GM19023 (cell line): Measurements from ENCODE around the gene ATP8A2.

Experiments used
- ATAC-seq: cut with Tn5 transposase; IDR thresholded peaks from one replicate; pipeline ENCODE4 v1.9.1; 2021; ENCODE audit warnings: mild to moderate bottlenecking, moderate library complexity; ENCODE audit not compliant: unreplicated experiment

ATP8A2 gene

DNA sequence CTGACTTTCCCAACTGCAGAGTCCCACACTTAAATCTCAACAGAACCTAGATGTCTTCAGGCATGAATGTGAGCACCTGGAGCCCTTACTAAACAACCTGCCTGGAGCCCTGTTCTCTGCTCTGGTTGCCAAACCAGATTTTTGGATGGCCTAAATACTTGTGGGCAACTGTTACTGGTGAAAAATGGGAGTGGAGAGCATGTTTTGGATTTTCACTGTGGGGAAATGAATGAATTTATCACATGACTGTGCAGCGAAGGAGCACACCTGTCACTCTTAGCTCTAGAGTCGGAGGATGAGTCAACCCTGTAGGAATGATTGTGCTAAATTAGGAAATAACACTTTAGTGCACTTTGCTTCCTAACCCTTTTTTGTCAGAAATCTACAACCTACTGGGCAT, 649.7 kb downstream of the ATP8A2 start:
- ATAC-seq = no peak

DNA sequence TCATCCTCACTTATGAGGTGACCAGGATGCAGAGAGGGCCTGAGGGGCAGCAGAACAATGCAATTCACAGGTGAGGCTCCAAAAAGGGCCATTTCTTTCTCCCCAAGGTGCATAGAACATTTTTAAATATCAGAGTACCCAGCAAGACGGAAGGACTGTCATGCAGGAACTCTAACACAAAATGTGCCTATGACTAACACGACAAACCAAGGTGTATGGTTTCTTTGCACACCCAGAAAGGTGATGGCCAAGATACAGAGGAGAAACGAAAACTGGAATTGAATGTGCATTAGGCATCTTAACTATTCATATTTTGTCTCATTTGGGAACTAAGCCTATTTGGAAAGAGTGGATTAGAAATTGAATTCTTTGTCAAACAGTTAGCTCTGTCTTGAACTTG, 650.2 kb downstream of the ATP8A2 start:
- no peak for ATAC-seq

DNA sequence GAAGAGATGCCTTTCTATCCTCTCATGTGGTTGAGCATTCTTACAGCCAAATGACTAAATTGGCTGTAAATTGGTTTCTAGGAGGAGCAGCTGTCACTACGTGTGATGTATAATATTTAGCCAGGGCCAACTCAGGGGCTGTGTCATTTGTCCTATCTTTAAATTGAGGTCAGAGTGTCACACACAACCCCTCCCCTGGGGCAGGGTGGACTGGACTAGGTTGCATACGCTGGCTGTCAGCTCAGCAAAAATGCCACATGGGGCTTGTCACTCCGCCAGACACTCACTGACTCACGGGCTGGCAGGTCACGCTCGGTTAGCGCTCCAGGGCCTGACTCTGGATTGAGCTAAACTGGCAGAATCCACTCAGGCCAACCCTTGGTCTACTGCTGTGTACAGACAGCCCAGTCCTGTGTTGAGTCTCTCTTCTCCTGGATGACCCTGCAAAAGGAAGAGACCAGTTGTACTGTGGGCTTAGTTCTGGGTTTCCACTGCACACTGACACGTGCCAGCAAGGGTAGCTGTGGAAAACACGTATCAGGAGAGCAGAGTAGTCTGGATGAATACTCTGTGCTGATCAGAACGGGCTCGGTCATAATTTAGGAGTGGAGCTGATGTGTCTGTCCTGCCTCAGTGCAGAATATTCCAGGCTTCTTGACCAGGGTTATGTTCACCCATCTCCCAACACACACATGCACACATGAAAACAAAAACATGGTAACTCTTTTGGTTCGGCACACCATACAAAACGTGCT, 650.9 kb downstream of the ATP8A2 start:
- no peak for ATAC-seq

DNA sequence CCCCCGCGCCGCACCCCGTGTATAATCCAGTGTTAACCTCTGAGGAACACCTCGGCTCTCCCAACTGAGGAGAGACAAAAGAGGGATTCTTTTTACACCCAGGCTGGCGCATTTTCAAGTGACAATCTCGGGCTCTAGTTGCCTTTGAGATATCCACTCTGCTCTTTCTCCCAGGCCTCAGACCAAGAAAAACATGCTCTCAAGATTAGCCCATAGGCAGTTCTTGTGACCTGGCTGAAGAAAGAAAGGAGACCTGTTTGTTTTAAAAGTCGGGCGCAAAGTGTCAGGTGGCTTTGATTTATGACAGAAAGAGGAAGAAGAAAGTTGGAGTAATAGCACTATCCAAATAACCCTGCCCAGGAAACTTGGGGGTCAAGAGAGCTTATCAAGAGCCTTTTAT, 652.8 kb downstream of the ATP8A2 start:
- no peak for ATAC-seq

DNA sequence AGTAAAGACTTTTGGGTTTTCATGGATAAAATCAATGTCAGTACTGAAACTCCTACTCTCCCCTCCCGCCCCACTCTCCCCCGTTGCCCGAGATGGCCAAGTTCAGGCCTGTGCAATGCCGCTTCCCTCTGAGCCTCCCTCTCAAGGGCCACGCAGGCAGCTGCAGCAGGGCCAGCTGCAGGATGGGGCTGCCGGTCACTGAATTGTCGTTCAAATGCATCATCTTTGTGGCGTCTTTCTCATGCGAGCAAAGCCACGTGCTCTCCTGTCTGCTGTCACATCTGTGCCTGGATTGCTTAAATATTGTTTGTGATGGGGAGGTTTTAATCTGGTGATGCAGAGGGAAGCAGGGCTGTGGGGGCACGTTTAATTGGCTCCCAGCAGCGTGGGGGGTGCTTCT, 653.4 kb downstream of the ATP8A2 start:
- no peak for ATAC-seq

DNA sequence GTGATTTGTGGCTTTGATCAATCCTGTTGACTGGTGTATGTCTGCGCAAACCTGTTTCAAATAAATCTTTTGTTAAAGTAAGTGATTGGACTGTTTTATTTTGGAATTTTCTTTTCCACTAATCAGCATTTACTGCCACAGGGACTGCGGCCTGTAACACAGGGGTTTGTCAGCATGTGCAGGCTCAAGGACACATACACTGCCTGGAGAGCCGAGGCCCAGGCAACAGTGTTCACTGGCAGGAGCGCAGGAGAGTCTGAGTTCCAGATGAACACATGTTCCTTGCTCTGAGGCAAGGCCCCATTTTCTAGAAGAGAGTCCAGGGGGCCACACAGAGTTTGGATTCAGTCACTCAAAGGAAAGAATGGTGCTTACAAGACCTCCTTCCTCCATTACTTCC, 654.0 kb downstream of the ATP8A2 start:
- ATAC-seq = no peak

DNA sequence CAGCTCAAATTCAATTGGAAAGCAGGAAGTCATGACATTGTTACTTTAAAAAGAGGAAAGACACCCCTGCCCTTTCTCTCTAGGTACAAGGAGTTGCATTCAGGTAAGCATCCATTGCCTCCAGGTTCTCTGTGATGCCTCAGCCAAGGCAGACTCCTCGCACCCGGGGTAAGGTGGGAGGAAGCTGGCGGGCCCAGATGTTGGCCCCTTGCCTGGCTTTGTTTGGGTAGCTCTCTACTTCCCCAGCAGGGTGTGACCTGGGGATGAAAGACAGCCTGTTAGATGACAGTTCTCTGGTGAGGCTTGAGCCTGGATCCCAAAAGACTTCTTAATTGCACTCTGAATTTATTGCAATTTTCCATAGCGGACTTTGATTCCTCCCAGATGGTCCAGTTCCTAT, 654.4 kb downstream of the ATP8A2 start:
- no peak for ATAC-seq

DNA sequence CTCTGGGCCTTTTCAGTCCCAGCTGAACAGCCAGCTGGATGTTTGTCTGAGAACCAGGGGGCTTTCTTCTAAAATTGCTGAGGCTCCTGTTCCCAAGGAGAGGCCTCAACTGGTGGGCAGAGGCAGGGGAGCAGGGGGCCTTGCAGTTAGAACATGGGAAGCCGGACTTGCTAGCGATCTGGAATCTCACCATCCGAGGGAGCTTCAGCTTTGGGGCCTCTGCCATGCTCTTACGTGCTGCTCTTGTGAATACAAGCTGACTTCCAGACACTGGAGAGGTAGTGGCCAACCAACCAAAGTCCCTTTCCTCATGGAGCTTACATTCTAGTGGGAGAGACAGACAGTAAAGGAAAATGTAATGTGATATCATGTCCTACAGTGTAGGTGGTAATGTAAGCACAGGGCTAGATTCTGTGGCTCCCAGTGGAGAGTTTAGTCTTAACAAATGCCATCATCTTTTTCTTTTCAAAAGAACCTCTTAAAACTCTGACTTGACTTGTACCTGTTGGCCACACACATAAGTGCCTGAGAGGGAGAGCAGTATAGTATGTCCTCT, 657.9 kb downstream of the ATP8A2 start:
- ATAC-seq = no peak

DNA sequence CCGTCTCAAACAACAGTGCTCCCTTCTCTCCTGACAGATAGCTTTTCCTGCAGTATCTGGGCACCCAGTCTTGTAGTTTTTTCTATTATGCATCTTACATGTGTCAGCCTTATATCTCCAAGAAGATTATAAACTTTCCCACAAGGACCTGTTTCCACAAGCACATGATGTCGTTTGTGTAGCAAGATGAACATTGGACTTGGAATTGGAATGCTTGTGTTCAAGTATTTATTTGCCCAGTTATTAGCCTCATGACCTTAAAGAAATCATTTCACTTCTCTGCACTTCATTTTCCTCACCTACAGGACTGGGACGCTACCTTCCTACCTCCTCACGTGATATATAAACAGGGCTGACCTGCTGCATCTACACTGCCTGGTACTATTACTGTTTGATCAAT, 658.6 kb downstream of the ATP8A2 start:
- no peak for ATAC-seq

DNA sequence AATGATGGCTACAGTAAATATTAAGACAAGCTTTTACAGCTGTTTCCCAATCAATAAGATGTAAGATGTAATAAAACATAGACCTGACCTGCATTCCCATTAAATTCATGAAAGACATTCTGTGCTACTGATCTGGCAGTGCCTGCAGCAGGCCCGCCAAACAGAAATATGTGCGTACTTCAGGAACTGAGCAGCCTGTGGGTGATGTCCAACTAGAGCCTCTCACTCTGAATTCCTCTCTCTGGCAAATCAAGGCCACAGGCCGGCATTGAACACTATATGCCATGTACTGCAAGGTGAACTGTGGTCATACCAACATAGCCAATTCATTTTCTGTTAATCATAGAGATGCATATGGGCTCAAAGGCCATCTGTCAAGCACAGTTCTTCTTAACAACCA, 662.2 kb downstream of the ATP8A2 start:
- ATAC-seq = no peak

DNA sequence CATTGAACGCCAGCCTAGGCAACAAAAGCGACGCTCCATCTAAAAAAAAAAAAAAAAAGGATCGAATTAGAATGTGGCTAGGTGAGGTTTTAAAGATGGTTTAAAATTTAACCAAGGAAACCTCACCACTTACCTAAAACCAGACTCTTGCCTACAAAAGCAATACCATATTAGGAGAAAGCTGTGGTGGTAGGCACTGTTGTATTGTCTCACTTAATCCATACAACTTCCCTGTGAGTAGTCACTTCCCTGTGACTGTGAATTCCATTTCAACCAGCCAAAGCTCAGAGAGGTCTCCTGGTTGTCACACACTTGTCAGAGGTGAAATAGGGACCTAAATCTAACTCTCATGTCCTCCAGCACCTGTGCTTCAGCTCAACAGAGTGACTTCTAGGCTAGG, 664.6 kb downstream of the ATP8A2 start:
- ATAC-seq = no peak

DNA sequence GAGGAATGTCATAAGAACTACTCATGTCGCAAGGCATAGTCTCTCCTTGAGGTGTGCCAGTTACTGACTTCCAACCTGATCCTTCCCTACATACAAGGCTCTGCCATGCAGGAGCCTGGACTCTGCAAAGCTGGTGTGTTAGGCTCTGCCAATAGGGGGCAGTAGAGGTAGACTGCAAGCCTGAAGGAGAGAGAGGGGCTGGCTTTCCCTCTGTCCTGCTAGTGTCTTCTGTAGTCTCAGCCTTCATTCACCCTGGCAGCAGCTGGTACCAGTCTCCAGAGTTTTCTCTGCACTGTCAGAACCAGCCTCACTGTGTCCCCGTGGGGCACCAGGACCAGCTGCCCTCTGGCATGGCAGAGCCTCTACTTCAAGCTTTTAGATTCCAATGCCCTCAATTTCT, 665.5 kb downstream of the ATP8A2 start:
- ATAC-seq = no peak

DNA sequence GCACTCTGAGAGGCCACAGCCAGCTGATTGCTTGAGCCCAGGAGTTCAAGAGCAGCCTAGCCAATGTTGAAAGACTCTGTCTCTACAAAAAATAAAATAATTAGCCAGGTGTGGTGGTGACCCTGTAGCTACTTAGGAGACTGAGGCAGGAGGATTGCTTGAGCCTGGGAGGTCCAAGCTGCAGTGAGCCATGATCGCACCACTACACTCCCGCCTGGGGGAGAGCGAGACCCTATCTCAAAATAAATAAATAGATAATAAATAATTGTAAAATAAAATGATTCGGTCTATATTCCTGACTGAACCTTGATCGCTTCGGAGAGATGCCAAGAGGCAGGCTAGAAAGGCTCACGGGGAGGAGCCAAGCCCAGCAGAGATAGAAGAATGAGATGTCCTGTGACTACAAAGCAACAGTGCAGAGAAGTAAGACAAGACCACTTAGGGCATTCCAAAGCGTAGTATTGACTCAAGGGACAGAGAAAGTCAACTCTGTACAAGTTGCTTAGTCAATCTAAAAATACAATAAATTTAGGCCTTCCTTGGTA, 667.2 kb downstream of the ATP8A2 start:
- no peak for ATAC-seq

DNA sequence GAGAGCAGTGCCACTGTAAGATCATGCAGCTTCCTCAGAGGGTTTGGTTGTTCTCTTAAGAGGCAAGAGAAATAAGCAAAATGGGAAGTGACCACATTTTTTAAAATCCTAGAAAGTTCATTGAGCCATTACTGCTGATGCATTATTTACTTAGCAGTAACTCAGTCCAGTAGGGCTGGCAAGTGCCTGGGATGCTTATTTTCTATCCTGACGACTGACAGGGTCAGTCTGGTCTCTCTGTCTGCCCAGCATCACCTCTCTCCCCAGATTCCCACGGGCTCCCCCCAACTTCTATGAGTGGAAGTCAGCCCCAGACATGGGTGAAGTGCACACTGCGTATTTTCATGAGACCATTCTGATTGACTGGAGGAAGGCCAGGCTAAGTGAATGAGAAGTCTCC, 669.7 kb downstream of the ATP8A2 start:
- no peak for ATAC-seq

DNA sequence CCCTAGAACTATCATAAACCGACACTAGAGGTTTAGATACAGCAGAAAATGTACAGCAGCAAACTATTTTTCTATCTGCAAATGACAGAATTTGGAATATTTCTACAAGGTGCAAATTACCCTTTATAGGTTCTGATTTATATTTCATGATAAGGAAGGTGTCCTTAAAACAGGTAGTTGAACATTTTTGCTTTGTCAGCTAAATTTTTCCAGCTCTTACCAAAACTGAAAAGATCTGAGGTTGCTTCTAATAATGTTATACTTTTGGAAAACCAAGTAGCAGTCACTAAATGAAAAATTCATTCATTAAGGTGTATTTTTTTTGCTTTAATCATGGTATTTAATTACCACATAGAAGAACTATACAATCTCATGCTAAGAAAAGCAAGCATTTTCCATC, 671.0 kb downstream of the ATP8A2 start:
- ATAC-seq = no peak

DNA sequence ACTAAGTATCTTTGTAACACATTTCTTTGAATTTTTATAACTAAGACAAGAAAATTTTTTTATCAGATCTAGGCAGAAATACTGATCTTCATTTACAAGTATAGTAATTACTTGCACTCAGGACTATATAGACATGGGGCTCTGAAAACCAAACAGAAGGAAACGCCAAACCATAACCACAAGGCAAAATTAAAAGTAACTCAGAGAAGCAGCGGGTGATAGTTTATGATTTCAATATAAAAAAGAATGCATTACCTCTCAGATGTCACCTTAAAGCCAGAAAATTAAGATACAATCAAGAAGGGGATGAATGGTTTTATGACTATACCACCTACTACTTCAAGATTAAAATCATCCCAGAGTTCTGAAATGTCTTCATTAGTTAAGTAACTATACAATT, 673.4 kb downstream of the ATP8A2 start:
- ATAC-seq = no peak

DNA sequence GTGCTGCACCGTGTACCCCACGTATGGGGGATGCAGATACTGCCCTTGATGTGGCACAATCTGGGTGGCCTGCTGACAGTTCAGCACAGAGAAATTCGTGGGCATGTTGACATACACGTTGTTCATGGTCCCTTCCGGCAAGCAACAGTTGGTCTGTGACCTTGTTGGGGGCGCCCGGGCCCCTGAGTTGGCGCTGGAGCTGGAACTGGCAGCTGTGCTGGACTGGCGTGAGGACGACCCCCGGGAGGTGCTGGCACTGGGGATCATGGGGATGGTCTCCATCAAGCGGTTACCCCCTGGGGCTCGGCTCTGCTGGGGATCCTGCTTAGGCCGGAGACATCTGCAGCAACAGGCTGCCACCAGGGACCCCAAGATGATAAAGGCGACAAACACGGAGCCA, 674.9 kb downstream of the ATP8A2 start:
- no peak for ATAC-seq

DNA sequence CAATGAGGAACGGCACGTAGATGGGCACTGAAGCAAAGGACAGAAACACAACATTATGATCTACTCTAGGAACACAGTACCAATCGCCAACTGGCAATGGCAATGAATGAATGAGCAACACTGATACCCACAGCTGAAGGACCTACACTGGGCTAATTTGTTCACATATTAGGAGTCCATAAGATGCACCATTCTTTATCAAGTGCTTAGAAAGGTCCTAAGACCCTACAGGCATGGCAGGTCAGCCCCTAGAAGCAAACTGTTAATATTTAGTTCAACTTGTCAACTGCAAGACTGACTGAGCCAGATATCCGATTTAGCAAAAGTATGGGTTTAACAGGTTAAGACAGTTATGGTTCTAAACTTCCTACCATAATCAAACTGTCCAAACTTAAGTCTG, 675.3 kb downstream of the ATP8A2 start:
- no peak for ATAC-seq

DNA sequence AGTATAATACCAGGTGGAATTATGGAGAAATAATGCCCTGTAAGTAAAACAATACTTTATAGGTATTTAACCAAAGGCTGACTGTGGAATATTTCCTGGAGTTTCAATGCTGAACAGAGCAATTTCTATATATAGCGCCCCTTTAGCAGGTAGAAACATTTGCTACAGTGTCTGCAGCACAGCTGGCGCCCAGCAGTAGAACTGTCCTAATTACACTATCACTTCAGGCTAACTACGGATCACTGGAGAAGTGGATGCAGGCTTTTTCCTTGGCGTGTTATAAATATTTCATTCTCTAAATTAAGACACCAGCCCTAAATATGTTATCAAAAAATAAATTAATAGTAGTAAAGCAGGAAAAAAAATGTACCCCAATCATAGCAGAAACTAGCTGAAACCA, 677.0 kb downstream of the ATP8A2 start:
- no peak for ATAC-seq

DNA sequence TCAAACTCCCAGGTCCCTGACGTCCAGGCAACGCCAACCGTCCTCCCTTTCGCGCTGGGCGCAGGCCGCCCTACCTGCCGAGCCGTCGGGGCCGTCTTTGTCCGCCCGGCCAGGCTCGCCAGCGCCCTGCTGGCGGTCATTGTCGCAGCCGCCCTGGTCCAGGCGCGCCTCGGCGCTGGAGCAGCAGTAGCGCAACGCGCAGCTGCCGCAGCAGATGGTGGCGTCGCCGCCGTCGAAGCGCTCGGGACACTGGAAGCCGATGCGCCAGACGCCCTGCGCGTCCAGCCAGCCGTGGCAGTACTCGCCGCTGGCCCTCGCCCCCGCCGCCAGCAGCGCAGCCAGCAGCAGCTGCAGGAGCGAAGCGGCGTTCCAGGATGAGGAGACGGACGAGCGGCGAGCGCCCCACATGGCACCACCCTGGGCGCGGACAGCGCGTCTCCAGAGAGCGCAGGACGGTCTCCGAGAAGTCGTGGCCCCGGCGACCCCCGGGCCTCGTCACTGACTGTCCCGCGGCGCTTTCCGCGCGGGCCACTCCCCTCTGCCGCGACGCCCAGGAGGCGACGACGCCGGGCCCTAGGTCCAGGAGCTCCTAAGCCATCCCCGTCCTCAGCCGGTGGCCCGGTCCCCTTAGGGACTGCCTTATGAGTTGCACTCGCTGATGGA, 678.9 kb downstream of the ATP8A2 start:
- no peak for ATAC-seq

DNA sequence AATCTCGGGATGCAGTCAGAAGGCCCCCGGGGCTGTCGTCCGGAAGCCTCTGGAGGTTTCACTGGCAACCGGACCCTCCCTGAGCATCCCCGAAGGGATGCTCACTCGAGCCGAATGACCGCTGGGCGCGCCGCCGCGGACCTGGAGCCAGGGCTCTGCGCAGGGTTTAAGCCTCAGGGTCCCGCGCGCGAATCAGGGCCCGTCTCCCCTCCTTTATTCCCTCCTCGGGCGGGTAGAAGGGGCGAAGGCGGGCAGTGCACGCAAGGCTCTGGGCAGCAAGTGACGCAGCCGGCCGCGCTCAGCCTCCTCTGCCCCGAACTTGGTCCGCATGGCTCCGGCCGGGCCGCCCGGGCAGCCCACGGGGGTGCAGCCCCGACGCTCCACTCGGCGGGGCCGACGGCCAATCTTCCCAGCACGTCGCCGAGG, 679.5 kb downstream of the ATP8A2 start:
- no peak for ATAC-seq

DNA sequence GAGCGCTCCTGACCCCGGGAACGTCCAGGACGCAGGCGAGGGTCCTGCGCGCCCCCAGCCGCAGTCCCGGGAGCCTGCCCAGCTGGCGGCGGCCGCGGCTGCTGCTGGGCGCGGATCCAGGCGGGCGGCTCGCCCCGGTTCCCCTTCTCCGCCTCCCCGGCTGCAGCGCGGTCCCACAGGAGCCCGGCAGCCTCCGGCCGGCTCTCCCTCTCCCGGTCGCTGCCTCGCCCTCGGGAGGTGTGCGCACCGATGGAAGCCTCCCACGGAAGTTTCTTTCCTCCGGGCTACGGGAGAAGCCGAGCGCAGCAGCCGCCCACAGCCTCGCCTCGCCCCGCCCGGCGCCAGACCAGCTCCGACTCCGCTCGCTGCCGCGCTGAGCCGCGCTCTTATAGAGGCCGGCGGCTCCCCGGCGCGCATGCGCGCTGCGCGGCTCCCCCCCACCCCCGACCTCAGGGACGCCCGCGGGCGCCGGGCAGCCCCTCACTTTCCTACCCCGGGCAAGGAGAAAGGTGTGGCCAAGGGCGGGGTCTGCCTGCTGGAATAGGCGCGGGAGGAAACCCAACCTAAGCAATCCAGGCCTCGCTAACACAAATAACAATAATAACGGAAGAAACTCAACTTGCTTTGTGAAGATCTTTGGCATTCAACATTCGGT, 680.0 kb downstream of the ATP8A2 start, which contains the start of gene SHISA2:
Gene SHISA2 (minus strand): TSS at position 360 of the 655 bp plus-strand sequence. CDS start 1,041 bp downstream, outside the sequence.
- no peak for ATAC-seq
